ENCODE data around the gene DUSP1. TPM values are rescaled to one million over a fixed set of nuclear protein-coding genes. Genes with fewer than 3 reads are reported as not detected.

DUSP1 gene
- total and polyA plus RNA-seq, 9 of the 15 experiments (the other 6 are each of a cell fraction or from before 2014, with no cell fraction given): 2.1 to 14.2 (median 8.5) TPM

- TF ChIP-seq C11orf30 (IDR thresholded peaks at IDR 0.05; ENCODE audit: low read depth) (0 out of 2 replicates have a peak, but pooled peaks have one; percentile 10), BDP1 (IDR thresholded peaks at IDR 0.05; ENCODE audit: insufficient read depth, insufficient read length) (no peak), SUPT5H (IDR thresholded peaks at IDR 0.05) (no peak), GATAD2A (IDR thresholded peaks at IDR 0.05) (no peak), HDAC8 (tag; IDR thresholded peaks at IDR 0.05) (no peak), TAF9B (IDR thresholded peaks at IDR 0.05; ENCODE audit: partially characterized antibody) (peak; percentile 58), POLR2G (IDR thresholded peaks at IDR 0.05; ENCODE audit: low read depth, low read length) (no peak), KLF13 (tag; IDR thresholded peaks at IDR 0.05; ENCODE audit: borderline replicate concordance, low read depth) (no peak), CUX1 (CRISPR knock-in tag; IDR thresholded peaks at IDR 0.05) (no peak), IRF2 (CRISPR knock-in tag; IDR thresholded peaks at IDR 0.05) (no peak), SMAD2 (IDR thresholded peaks at IDR 0.05; ENCODE audit: low read depth, low read length) (no peak), ZNF165 (CRISPR knock-in tag; IDR thresholded peaks at IDR 0.05; ENCODE audit: borderline replicate concordance) (no peak), CREB5 (CRISPR knock-in tag; IDR thresholded peaks at IDR 0.05) (no peak), BHLHE40 (IDR thresholded peaks at IDR 0.05; ENCODE audit: low read length) (no peak), USF1 (CRISPR knock-in tag; IDR thresholded peaks at IDR 0.05) (no peak), ZKSCAN8 (CRISPR knock-in tag; IDR thresholded peaks at IDR 0.05) (no peak), HOXB6 (CRISPR knock-in tag; IDR thresholded peaks at IDR 0.05; ENCODE audit: borderline replicate concordance) (no peak), CREM (IDR thresholded peaks at IDR 0.05; ENCODE audit: low read depth) (0 out of 2 replicates have a peak, but pooled peaks have one; percentile 9), ESRRB (CRISPR knock-in tag; IDR thresholded peaks at IDR 0.05; ENCODE audit: borderline replicate concordance) (no peak), RNF2 (IDR thresholded peaks at IDR 0.05) (no peak)
These were observed 46.0 kb upstream of the DUSP1 start (continued) for GRCh38 chr5:172816925-172817562.
